ENCODE measurements around the gene DSPP. TPM values are rescaled to one million over a fixed set of nuclear protein-coding genes. Genes with fewer than 3 reads are reported as not detected.

Gene DSPP
- total RNA-seq: not detected

DNA sequence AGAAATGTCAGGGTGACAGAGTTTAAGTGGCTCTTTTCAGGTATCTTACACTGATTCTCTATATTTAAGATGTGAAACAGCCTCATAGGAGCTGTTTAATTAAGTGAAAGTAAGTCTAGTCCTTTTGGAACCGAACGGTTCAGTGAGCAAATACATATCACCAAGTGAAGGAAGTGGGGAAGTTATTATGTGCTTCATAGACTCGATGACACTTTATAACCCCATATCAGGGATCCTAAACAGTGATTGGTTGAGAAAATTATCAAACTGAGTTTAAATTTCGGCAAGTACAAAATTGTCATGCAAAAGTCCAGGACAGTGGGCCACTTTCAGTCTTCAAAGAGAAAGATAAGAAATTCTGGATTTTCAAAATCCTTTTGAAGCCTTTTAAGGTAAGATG, at the start of gene DSPP:
TSS of gene DSPP (plus strand) at position 301 of the 400 bp plus-strand sequence. CDS start 2,380 bp downstream, outside the sequence.
- Histone ChIP-seq H3K4me3 (no peak within 1 kb of the TSS), H3K36me3 (no peaks in the 10 kb centered on the region), H3K9me3 (no peaks in the 10 kb centered on the region), H3K27ac (no peak within 1 kb of the TSS), H3K4me1 (replicated peaks) (no peaks in the 10 kb centered on the region), H3K27me3 (replicated peaks; ENCODE audit: insufficient read depth) (peaks cover 3% of the 10 kb centered on the region)
- DNase-seq (ENCODE audit: low spot score): no peak
- TF ChIP-seq POLR2AphosphoS5 (IDR thresholded peaks at IDR 0.05) (no peak), POLR2A (IDR thresholded peaks at IDR 0.05) (no peak)
- TF ChIP-seq, protein P1, sequence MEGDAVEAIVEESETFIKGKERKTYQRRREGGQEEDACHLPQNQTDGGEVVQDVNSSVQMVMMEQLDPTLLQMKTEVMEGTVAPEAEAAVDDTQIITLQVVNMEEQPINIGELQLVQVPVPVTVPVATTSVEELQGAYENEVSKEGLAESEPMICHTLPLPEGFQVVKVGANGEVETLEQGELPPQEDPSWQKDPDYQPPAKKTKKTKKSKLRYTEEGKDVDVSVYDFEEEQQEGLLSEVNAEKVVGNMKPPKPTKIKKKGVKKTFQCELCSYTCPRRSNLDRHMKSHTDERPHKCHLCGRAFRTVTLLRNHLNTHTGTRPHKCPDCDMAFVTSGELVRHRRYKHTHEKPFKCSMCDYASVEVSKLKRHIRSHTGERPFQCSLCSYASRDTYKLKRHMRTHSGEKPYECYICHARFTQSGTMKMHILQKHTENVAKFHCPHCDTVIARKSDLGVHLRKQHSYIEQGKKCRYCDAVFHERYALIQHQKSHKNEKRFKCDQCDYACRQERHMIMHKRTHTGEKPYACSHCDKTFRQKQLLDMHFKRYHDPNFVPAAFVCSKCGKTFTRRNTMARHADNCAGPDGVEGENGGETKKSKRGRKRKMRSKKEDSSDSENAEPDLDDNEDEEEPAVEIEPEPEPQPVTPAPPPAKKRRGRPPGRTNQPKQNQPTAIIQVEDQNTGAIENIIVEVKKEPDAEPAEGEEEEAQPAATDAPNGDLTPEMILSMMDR (IDR thresholded peaks at IDR 0.05): no peak
- intact Hi-C loops (cut with DNase I): no loop called here
- WGBS: 92% methylated on average over 4 of the region's 4 CpGs

DNA sequence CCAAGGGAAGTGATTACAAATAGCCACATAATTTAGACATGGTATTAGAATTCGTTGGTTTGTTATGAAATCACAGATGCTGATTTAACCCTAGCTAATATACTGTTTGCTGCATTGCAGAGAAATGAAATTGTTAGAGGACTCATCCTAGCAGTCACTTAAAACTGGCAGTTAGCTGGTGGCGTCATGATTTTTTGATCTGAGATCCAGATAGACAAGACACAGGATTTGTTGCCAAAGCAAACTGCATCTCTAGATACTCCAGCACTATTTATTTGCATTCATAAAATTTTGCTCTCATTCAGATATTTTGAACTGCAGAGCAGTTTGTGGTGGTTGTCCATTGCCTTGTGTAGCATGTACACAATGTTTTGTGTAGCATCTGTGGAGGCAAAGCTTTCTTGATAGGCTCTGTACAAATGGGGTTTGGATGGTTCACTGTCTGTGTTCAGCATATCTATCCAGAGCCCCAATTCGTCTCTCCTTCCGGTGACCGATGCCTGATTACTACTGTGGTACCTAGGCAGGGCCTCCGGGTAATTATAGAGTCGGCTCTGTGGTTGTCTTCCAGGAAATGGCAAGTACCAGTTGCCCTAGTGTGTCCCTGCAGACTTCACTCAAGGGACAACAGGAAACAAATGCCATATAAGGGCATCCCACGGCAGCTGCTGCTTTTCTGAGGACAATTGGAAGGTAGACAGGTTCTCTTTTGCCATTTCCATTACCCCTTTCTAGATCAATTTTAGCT, 49.1 kb upstream of the DSPP start:
- TF ChIP-seq, protein P1 (IDR thresholded peaks at IDR 0.05): no peak
- TF ChIP-seq POLR2A (IDR thresholded peaks at IDR 0.05): no peak
- TF ChIP-seq POLR2AphosphoS5 (IDR thresholded peaks at IDR 0.05): no peak
- Histone ChIP-seq H3K27ac (no peak overlapping the region), H3K27me3 (replicated peaks; ENCODE audit: insufficient read depth) (no peaks in the 10 kb centered on the region), H3K4me3 (no peak overlapping the region), H3K4me1 (replicated peaks) (no peaks in the 10 kb centered on the region), H3K36me3 (no peaks in the 10 kb centered on the region), H3K9me3 (no peaks in the 10 kb centered on the region)
- intact Hi-C loops (cut with DNase I): loop anchor here (10.0 kb wide), 1 partner anchor 116 kb away; no protein-coding TSS in a partner anchor
- WGBS: 43% methylated on average over 8 of the region's 8 CpGs
- DNase-seq (ENCODE audit: low spot score): no peak

DNA sequence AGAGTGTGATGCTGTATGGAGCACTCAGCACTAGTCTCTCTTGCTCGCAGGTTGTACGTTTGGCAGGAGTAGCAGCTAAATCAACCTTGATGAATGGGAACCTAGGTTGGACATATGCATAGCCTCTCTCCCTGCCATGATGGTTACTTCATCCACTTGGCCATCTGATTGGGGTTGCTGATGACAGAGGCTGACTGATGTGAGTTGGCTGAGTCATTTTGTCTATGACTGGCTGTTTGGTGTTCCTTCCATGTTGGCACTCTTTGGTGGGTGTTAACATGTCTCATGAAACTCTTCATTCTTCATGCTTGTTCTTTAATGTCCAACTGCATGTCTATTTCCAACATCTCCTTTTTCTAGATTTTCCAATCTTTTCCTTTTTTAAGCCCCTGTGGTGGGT, 47.5 kb upstream of the DSPP start:
- Histone ChIP-seq H3K36me3 (no peaks in the 10 kb centered on the region), H3K27ac (no peak overlapping the region), H3K9me3 (no peaks in the 10 kb centered on the region), H3K27me3 (replicated peaks; ENCODE audit: insufficient read depth) (no peaks in the 10 kb centered on the region), H3K4me1 (replicated peaks) (no peaks in the 10 kb centered on the region), H3K4me3 (no peak overlapping the region)
- DNase-seq (ENCODE audit: low spot score): no peak
- intact Hi-C loops (cut with DNase I): no loop called here
- TF ChIP-seq POLR2AphosphoS5 (IDR thresholded peaks at IDR 0.05): no peak
- TF ChIP-seq POLR2A (IDR thresholded peaks at IDR 0.05): no peak
- TF ChIP-seq, protein P1 (IDR thresholded peaks at IDR 0.05): no peak
- WGBS: 100% methylated on average over 2 of the region's 2 CpGs

DNA sequence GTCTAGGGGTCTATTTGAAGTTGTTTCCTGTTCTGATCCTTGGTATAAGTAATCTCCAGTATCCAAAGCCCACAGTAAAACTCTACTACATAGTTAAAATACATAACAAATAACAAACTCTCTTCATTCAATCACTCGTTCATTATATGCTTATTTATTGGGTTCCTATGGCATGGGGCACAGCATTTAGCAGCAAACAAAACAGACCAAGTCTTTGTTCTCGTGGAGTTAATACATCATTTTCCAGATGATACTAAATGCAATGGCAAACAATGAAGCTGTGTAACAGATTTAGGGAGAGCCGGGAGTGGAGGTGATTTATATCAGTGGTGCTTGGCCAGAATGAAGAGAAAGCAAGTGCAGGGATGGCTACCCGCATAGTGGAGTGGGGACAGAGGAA, 42.6 kb upstream of the DSPP start:
- Histone ChIP-seq H3K27me3 (replicated peaks; ENCODE audit: insufficient read depth) (no peaks in the 10 kb centered on the region), H3K4me3 (no peak overlapping the region), H3K9me3 (no peaks in the 10 kb centered on the region), H3K27ac (no peak overlapping the region), H3K36me3 (no peaks in the 10 kb centered on the region), H3K4me1 (replicated peaks) (peaks cover 2% of the 10 kb centered on the region)
- DNase-seq (ENCODE audit: low spot score): no peak
- intact Hi-C loops (cut with DNase I): no loop called here
- no peak for TF ChIP-seq POLR2A (IDR thresholded peaks at IDR 0.05)
- no peak for TF ChIP-seq POLR2AphosphoS5 (IDR thresholded peaks at IDR 0.05)
- TF ChIP-seq, protein P1 (IDR thresholded peaks at IDR 0.05): no peak
- 64% methylated on average over 4 of the region's 4 CpGs for WGBS

DNA sequence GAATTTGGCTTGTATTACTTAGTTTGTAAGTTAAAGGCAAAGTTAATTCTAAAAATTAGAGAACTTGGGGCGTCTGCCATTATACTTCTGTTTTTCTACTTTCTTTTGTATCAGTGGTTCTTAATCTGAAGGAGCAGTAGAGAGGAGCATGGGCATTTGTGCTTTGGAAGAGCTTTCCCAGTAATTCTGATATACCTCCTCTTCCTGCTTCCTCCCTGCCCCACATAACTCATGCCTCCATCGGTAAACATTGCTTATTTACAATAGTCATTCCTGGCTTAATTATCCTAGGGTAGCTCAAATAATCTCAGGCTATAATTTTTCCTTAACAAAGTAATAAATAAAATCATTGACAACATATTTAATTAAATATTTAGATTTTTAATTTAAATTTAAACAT, 42.1 kb upstream of the DSPP start:
- TF ChIP-seq POLR2A (IDR thresholded peaks at IDR 0.05) (no peak), POLR2AphosphoS5 (IDR thresholded peaks at IDR 0.05) (no peak)
- TF ChIP-seq, protein P1 (IDR thresholded peaks at IDR 0.05): no peak
- Histone ChIP-seq H3K4me3 (no peak overlapping the region), H3K27ac (no peak overlapping the region), H3K27me3 (replicated peaks; ENCODE audit: insufficient read depth) (no peaks in the 10 kb centered on the region), H3K36me3 (no peaks in the 10 kb centered on the region), H3K9me3 (no peaks in the 10 kb centered on the region), H3K4me1 (replicated peaks) (peaks cover 2% of the 10 kb centered on the region)
- intact Hi-C loops (cut with DNase I): no loop called here
- DNase-seq (ENCODE audit: low spot score): no peak
- 49% methylated on average over 2 of the region's 2 CpGs for WGBS
